ENCODE measurements around the gene UNC5C. TPM values are rescaled to one million over a fixed set of nuclear protein-coding genes. Genes with fewer than 3 reads are reported as not detected.

The UNC5C gene
- total RNA-seq, 1 donor from 2014 or later, result 12.0 TPM

DNA sequence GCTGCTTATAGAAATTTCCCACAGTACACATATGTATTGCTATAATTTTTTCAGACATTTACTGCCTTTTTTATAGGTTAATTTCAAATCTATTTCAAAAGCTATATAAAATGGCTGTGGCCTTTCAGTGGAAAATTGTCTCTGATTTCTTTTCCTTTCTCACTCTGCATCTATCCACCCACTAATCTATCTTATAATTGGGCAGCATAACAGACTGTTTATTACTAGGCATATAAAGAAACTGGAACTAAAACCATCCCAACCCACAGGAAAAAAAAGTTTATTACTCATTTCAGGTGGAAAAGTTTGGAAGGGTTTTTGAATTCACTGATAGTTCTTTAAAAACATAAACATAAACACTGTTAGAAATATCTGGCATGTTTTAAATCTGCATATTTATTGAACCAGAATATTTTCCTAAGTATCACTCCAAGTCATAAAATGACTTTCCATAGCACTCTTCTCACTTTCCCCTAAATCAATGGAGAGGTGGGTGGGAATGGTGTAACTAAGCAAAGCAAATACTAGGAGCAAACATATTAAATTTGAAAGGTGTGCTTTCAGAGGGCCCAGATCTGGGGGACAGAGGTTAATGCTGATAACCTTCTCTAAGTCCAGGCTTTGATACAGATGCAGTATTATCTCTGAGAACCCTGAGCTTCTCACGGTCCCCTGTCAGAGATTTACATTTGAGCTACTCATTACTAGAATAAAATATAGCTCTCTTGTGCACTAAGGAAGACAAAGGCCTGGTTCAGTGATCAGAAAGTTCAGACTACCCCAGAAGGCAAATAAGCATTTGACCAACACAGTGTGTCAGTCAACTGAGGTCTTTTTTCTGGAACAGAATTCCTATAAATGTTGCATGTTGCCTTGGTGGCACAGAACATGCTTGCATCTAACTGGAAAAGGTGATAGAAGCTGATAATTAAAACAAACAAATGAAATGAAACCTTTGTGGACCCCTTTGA is 328.3 kb downstream of the UNC5C start:
- DNase-seq (ENCODE audit: extremely low spot score in 2 of 2), result no peak
- no peaks in the 10 kb centered on the region for H3K27me3 ChIP-seq
- no peaks in the 10 kb centered on the region for H3K36me3 ChIP-seq
- no peak overlapping the region for H3K4me3 ChIP-seq
- intact Hi-C loops (cut with DNase I), result no loop called here
- no peaks in the 10 kb centered on the region for H3K4me1 ChIP-seq
- no peaks in the 10 kb centered on the region for H3K9me3 ChIP-seq
- TF ChIP-seq POLR2AphosphoS5 (IDR thresholded peaks at IDR 0.05; ENCODE audit: insufficient read depth in 1 of 2, low read depth in 1 of 2) (no peak), POLR2A (IDR thresholded peaks at IDR 0.05) (no peak)
- TF ChIP-seq, protein P1, sequence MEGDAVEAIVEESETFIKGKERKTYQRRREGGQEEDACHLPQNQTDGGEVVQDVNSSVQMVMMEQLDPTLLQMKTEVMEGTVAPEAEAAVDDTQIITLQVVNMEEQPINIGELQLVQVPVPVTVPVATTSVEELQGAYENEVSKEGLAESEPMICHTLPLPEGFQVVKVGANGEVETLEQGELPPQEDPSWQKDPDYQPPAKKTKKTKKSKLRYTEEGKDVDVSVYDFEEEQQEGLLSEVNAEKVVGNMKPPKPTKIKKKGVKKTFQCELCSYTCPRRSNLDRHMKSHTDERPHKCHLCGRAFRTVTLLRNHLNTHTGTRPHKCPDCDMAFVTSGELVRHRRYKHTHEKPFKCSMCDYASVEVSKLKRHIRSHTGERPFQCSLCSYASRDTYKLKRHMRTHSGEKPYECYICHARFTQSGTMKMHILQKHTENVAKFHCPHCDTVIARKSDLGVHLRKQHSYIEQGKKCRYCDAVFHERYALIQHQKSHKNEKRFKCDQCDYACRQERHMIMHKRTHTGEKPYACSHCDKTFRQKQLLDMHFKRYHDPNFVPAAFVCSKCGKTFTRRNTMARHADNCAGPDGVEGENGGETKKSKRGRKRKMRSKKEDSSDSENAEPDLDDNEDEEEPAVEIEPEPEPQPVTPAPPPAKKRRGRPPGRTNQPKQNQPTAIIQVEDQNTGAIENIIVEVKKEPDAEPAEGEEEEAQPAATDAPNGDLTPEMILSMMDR (IDR thresholded peaks at IDR 0.05), result no peak
- no peak overlapping the region for H3K27ac ChIP-seq

DNA sequence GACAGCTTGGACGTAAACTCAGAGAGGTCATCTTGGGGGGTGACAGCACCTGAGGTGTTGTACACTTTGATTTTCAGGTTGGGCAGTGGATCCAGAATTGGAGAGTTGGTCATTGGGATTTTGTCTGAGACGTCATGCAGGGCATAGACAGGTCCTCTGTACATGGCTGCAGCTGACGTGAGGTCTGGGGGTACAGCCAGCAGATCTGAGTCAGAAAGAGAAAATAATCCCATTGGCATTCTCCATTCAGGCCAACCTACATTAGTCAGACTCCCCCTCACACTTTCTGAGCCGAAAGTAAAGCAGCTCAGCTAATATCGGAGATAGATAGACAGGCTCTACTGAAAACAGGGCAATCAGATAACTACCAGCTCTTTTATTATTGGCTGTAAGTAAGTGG is 329.7 kb downstream of the UNC5C start:
- no peak for TF ChIP-seq POLR2A (IDR thresholded peaks at IDR 0.05)
- TF ChIP-seq POLR2AphosphoS5 (IDR thresholded peaks at IDR 0.05; ENCODE audit: insufficient read depth in 1 of 2, low read depth in 1 of 2), result no peak
- TF ChIP-seq, protein P1 (IDR thresholded peaks at IDR 0.05), result no peak
- no peaks in the 10 kb centered on the region for H3K27me3 ChIP-seq
- no peak for DNase-seq (ENCODE audit: extremely low spot score in 2 of 2)
- no peaks in the 10 kb centered on the region for H3K9me3 ChIP-seq
- H3K36me3 ChIP-seq, result no peaks in the 10 kb centered on the region
- H3K4me1 ChIP-seq, result no peaks in the 10 kb centered on the region
- intact Hi-C loops (cut with DNase I), result no loop called here
- no peak overlapping the region for H3K4me3 ChIP-seq
- H3K27ac ChIP-seq, result no peak overlapping the region

DNA sequence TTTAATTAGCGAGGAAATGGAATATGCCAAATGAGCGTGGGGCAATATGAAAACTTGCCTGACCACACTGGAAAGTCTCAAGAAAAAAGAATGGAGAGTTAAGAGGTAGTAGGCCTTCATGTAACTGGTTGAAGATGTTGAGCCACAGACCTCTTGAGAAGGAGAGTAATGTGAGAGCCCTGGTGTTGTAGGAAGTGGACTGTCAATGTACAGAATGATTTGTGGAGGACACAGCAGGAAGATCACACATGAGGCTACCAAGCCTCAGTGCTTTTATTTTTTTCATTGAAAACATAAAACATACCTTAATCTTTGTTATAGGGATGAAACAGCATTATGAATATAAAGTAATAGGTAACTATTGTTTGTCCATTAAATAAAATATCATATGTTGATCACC is 331.6 kb downstream of the UNC5C start:
- Histone ChIP-seq H3K36me3 (no peaks in the 10 kb centered on the region), H3K4me3 (no peak overlapping the region), H3K9me3 (no peaks in the 10 kb centered on the region), H3K4me1 (no peaks in the 10 kb centered on the region), H3K27ac (no peak overlapping the region), H3K27me3 (no peaks in the 10 kb centered on the region)
- intact Hi-C loops (cut with DNase I), result no loop called here
- TF ChIP-seq, protein P1 (IDR thresholded peaks at IDR 0.05), result no peak
- TF ChIP-seq POLR2A (IDR thresholded peaks at IDR 0.05) (no peak), POLR2AphosphoS5 (IDR thresholded peaks at IDR 0.05; ENCODE audit: insufficient read depth in 1 of 2, low read depth in 1 of 2) (no peak)
- DNase-seq (ENCODE audit: extremely low spot score in 2 of 2), result no peak

DNA sequence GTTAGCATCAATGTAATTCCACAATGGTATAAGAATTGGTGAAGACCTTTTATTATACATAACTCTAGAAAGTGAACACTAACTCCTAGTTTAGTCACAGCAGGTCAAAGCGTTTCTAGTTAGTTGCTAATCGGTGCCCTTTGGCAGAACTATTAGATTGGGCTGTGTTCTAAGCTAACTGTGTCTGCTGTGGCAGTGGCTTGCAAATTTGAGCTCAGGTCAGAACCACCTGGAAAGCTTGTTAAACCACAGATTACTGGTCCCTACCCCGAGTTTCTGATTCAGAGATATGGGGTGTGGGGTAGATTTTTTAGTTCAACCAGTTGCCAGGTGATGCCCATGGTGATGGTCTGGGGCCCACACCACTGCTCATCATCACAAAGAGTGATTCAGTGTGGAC is 332.1 kb downstream of the UNC5C start:
- TF ChIP-seq POLR2A (IDR thresholded peaks at IDR 0.05), result no peak
- no peak for TF ChIP-seq POLR2AphosphoS5 (IDR thresholded peaks at IDR 0.05; ENCODE audit: insufficient read depth in 1 of 2, low read depth in 1 of 2)
- TF ChIP-seq, protein P1 (IDR thresholded peaks at IDR 0.05), result no peak
- Histone ChIP-seq H3K9me3 (no peaks in the 10 kb centered on the region), H3K27me3 (no peaks in the 10 kb centered on the region), H3K36me3 (no peaks in the 10 kb centered on the region), H3K4me3 (no peak overlapping the region), H3K27ac (no peak overlapping the region), H3K4me1 (no peaks in the 10 kb centered on the region)
- DNase-seq (ENCODE audit: extremely low spot score in 2 of 2), result no peak
- intact Hi-C loops (cut with DNase I), result no loop called here

Data from vagina (tissue), 2 donors.